Retinal pigment epithelial cell (primary cell): ENCODE results near the gene CTSH.

Source experiments
- DNase-seq: peaks from one replicate; pipeline ENCODE4 v3.0.0-alpha.2; 2010; ENCODE audit warnings: low read depth
- H3K4me3 ChIP-seq: 2 replicates; pipeline ENCODE4 v1.5.1; 2011; ENCODE audit warnings: mild to moderate bottlenecking, low read length, control low read depth, moderate library complexity
- TF ChIP-seq, protein P1 (sequence below): conservative IDR thresholded peaks from 2 replicates; pipeline ENCODE4 v1.5.1; 2011; ENCODE audit warnings: low read depth, low read length, control low read depth, inconsistent platforms

Gene CTSH

DNA sequence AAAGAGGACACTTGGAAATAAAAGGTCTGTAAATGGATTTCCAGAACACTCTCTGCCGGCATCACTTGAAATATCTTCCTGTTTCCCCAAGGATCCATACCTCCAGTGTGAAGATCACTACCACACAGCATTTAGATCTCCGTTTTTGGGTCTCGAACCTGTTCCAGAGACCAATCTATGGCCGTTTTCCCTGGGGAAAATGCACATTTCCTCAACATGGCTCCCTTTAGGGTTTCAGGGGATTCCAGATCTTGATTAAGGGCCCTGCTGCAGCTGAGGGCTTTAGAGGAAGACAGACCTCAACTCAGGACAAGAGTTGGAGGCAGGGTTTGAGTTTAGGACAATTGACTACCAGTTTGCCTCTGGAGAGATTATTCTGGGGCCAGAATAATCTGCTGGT is 2.1 kb downstream of the CTSH start:
- H3K4me3 ChIP-seq: peak overlapping the region; percentile 84

DNA sequence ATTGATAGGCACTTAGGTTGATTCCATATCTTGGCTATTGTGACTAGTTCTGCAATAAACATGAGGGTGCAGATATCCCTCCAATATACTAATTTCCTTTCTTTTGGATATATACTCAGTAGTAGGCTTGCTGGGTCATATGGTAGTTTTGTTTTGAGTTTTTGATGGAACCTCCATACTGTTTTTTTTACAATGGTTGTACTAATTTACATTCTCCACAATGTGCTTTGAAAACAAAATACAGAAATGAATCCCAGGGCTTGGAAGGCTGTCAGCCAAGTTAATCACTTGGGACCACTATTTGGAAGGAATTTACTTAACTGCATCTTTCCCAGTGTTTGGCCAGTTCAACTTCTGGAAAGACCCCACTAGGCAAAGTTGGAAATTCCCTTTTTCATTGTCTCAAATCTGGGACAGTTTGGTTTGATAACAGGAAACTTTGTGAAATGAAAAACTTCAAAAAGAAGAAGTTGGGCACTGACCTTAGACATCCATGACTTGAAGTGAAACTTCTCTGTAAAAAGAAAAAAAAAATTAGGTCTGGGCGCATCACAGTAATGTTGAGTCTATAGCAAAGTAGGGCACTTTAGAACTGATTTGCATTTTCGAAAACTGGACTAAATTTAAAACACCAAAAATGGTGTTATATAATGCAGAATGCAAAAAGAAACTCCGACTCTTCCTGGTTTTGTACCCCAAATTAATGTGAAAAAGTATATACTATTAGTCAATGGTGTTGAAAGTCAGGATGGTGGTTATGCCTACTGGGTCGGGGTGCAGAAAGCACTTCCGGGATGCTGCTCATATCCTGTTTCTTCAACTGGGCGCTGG is 6.0 kb downstream of the CTSH start:
- DNase-seq: no peak
- TF ChIP-seq, protein P1, sequence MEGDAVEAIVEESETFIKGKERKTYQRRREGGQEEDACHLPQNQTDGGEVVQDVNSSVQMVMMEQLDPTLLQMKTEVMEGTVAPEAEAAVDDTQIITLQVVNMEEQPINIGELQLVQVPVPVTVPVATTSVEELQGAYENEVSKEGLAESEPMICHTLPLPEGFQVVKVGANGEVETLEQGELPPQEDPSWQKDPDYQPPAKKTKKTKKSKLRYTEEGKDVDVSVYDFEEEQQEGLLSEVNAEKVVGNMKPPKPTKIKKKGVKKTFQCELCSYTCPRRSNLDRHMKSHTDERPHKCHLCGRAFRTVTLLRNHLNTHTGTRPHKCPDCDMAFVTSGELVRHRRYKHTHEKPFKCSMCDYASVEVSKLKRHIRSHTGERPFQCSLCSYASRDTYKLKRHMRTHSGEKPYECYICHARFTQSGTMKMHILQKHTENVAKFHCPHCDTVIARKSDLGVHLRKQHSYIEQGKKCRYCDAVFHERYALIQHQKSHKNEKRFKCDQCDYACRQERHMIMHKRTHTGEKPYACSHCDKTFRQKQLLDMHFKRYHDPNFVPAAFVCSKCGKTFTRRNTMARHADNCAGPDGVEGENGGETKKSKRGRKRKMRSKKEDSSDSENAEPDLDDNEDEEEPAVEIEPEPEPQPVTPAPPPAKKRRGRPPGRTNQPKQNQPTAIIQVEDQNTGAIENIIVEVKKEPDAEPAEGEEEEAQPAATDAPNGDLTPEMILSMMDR: no peak

More for the DNA sequence above, 2.1 kb downstream of the CTSH start:
- TF ChIP-seq, protein P1: no peak
- no peak for DNase-seq

DNA sequence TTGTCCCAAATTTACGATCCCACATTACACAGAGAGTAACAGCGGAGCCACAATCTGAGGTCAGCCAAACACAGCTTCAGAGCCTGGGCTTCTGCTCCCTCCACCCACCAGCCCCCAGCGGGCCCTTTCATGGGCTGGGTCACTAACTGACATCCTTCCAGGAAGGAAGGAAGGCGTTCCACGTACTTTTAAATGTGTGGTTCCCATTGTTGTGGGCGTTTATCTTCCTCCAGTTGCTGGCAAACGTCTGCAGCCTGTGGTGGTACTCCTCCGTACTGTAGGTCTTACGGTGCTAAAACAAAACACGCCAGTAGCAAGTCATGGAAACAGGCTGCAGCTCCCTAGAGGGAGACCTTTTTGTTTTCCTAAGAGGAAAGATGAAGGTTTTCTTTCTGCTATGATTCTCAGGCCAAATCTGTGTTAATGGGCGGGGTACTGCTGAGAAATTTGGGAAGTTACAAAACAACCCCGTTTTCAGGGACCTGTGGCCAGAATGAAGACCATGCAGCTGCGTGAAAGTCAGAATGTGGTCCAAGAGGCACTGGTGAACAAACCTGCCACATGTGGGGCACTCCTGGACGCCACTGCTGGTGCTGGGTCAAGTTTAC is 7.6 kb downstream of the CTSH start:
- H3K4me3 ChIP-seq: no peak overlapping the region
- DNase-seq: no peak
- TF ChIP-seq, protein P1: no peak

More for the DNA sequence above, 6.0 kb downstream of the CTSH start:
- H3K4me3 ChIP-seq: no peak overlapping the region

DNA sequence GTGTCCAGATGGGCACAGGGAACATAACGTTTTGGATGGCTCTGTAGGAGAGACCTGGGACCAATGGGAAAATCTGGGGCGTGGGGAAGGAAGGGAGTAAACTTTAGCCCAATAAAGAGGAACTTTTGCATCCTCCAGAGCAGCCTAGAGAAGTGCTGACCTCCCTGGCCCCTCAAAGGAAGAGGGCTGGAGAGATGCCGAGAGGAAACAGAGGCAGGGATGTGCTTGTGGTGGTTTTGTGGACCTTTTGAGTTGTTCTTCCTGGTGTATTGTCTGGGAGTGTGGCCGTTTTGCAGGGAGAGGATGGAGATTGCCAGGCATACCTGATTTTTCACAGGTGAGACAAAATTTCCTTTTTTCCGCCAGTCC is 10.2 kb downstream of the CTSH start:
- no peak overlapping the region for H3K4me3 ChIP-seq
- TF ChIP-seq, protein P1: no peak
- no peak for DNase-seq

DNA sequence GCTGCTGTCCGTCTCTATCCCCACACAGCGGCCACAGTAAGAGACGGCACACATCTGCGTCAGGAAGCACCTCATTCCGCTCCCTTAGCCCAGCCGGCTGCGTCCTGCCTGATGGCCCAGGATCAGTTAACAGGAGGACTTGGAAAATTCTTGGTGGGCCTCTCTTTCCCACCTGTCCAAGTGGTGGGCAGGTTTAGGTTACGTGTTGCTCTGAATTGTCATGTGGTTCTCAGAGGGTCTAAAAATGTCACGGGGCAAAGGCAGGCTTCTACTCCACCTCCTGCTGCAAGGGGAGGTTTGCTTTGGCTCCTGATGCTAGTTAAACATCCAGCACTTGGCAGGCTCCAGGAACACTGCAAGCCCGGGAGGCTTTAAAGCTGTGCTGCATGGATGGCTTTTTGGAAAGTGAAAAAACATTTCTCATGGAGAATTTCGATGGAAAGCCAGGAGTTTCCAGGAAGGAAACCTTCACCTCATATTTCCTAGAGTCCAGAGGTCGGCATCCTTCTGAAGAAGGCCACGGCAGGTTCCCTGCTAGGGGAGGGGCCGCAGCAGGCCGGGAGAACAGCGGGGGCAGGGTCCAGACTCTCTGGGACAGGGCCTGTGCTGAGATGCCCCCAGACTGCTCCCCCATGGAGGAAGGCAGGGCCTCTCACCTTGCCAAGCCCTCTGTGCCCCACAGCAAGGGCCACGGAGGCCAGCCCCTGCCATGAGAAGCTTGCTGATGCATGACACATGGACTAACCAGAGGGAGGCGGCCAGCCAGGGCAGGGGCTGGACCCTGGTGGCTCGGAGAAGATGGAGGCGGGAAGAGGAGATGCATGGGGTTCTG is 10.8 kb downstream of the CTSH start:
- TF ChIP-seq, protein P1: no peak
- no peak overlapping the region for H3K4me3 ChIP-seq
- DNase-seq: no peak

DNA sequence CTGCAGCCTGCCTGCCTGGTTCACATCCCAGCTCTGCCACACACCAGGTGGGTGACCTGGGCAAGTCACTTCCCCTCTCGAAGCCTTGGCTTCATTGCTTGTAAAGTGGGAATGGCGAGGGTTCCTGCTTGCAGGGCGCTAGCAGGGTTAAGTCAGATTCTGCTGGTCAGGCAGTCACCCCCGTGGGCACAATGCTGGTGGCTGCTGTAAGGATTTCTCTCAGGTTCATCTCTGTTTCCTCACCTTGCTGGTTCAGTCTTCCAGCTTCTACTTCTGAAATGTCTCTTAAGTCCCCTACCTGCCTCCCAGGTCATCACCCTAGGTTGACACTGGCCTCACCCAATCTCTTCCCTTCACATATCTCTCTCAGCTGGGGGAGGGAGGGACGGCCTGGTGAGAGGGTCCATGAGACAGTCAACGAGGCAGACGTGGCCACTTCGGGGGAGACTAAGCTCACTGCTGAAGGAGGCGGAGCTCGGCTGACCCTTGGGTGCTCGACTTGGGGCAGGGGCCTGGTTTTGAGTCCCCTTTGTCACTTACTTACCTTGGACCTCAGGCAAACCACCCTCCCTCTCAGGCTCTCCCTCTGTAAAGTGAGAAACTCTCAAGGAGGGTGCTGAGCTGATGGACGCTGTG is 11.5 kb downstream of the CTSH start:
- TF ChIP-seq, protein P1: no peak
- H3K4me3 ChIP-seq: no peak overlapping the region
- DNase-seq: no peak
